HCT116 (cell line): ENCODE results near the gene HIVEP2.

Source experiments
- CBX3 ChIP-seq: IDR thresholded peaks from 2 replicates; pipeline ENCODE4 v1.6.1; 2012; ENCODE audit warnings: low read depth
- CTCF ChIP-seq, 3 experiments: fragments of 200-600 bp in 1 of 3; sonication (generic) in 1 of 3; IDR thresholded peaks in 2 of 3; conservative IDR thresholded peaks in 1 of 3; 2 replicates each; pipeline ENCODE4 v1.5.1; 2012 to 2017; ENCODE audit warnings: low read depth in 2 of 3, low read length in 2 of 3, antibody characterized with exemption in 1 of 3, borderline replicate concordance in 1 of 3, control low read depth in 1 of 3, mild to moderate bottlenecking in 1 of 3, mixed read lengths in 1 of 3, mixed run types in 1 of 3, moderate library complexity in 1 of 3; ENCODE audit not compliant: insufficient read depth in 1 of 3
- EGR1 ChIP-seq: IDR thresholded peaks from 2 replicates; pipeline ENCODE4 v1.6.1; 2012; ENCODE audit warnings: low read depth
- EZH2 ChIP-seq: fragments of 200-600 bp; sonication (generic); IDR thresholded peaks from 2 replicates; pipeline ENCODE4 v1.6.1; 2017; ENCODE audit warnings: antibody characterized with exemption, mixed run types
- JUND ChIP-seq: IDR thresholded peaks from 2 replicates; pipeline ENCODE4 v1.6.1; 2012
- MAX ChIP-seq: IDR thresholded peaks from 2 replicates; pipeline ENCODE4 v1.6.1; 2012
- POLR2A ChIP-seq: IDR thresholded peaks from 2 replicates; pipeline ENCODE4 v1.7.0; 2011; ENCODE audit warnings: borderline replicate concordance; ENCODE audit not compliant: insufficient read depth, insufficient read length; ENCODE audit errors: extremely low read depth
- POLR2AphosphoS5 ChIP-seq: IDR thresholded peaks from 2 replicates; pipeline ENCODE4 v1.6.1; 2011; ENCODE audit warnings: mild to moderate bottlenecking, low read depth, low read length, moderate library complexity
- SIN3A ChIP-seq: IDR thresholded peaks from 2 replicates; pipeline ENCODE4 v1.6.1; 2012; ENCODE audit warnings: low read depth
- SP1 ChIP-seq: IDR thresholded peaks from 2 replicates; pipeline ENCODE4 v1.6.1; 2012; ENCODE audit warnings: low read depth
- SRF ChIP-seq: IDR thresholded peaks from 2 replicates; pipeline ENCODE4 v1.6.1; 2012; ENCODE audit warnings: low read depth
- YY1 ChIP-seq: IDR thresholded peaks from 2 replicates; pipeline ENCODE4 v1.6.1; 2011; ENCODE audit warnings: low read length, low read depth, moderate library complexity, mild to moderate bottlenecking; ENCODE audit not compliant: insufficient replicate concordance; ENCODE audit errors: extremely low read depth

- no peak for TF ChIP-seq CTCF (IDR thresholded peaks at IDR 0.05 in 2 of 3, conservative IDR thresholded peaks at IDR 0.05 in 1 of 3; ENCODE audit: borderline replicate concordance in 1 of 3, insufficient read depth in 1 of 3, low read depth in 2 of 3, low read length in 2 of 3)
- TF ChIP-seq POLR2A = no peak
- no peak for TF ChIP-seq SP1
- TF ChIP-seq JUND = no peak
- no peak for TF ChIP-seq POLR2AphosphoS5
- no peak for TF ChIP-seq MAX
- TF ChIP-seq EZH2 = no peak
- no peak for TF ChIP-seq SRF
- no peak for TF ChIP-seq YY1
- TF ChIP-seq EGR1 = no peak
- no peak for TF ChIP-seq SIN3A
- TF ChIP-seq CBX3 = no peak
Measured at GRCh38 chr6:142796571-142796970, 148.4 kb downstream of the HIVEP2 start.
